AG08396 (cell line): ENCODE results near the gene MAP3K20.
A peak's percentile ranks its signal among the peaks of the same experiment; 100 is the strongest.
"Not testable (repeated sequence)": the region's sequence is repeated elsewhere in the genome, so short reads cannot be mapped to it uniquely, and the experiment has no call there.

Experiments
- DNase-seq: peaks from one replicate; pipeline ENCODE4 v3.0.0; 2012; ENCODE audit warnings: low spot score, mixed read lengths

MAP3K20 gene

DNA sequence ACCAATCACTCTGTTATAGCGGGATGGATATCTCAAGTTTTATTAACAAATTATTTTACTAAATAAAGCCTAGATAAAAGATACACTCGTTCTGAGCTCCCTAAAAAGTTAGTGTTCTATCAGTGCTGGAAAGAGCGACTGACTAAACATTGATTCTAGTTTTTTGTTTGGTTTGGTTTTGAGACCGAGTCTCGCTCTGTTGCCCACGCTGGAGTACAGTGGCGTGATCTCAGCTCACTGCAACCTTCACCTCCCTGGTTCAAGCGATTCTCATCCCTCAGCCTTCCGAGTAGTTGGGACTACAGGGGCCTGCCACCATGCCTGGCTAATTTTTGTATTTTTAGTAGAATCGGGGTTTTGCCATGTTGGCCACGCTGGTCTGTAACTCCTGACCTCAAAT, 205.2 kb downstream of the MAP3K20 start:
- DNase-seq = no peak

DNA sequence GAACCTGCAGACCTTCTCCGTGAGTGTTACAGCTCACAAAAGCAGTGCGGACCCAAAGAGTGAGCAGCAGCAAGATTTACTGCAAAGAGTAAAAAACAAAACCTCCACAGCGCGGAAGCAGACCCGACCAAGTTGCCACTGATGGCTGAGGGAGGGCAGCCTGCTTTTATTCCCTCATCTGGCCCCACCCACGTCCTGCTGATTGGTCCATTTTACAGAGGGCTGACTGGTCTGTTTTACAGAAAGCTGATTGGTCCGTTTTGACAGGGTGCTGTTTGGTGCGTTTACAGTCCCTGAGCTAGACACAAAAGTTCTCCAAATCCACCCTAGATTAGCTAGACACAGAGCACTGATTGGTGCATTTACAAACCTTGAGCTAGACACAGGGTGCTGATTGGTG, 206.3 kb downstream of the MAP3K20 start:
- DNase-seq = not testable (repeated sequence)

DNA sequence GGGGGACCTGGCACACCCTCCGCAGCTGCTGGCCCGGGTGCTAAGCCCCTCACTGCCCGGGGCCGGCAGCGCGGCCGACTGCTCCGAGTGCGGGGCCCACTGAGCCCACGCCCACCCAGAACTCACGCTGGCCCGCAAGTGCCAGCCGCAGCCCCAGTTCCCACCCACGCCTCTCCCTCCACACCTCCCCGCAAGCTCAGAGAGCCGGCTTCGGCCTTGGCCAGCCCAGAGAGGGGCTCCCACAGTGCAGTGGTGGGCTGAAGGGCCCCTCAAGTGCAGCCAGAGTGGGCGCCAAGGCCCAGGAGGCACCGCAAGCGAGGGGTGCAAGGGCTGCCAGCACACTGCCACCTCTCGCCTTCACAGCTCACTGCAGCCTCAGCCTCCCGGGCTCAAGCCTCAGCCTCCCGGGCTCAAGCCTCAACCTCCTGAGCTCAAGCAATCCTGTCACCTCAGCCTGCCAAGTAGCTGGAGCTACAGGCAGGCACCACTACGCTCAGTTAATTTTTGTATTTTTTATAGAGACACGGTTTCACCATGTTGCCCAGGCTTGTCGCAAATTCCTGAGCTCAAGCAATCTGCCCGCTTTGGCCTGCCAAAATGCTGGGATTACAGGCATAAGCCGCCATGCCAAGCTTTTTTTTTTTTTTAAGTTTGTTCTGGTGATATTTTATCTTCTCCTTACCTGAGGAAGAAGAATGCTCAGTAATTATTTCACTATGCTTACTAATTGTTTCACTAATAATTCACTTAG, 207.3 kb downstream of the MAP3K20 start:
- no peak for DNase-seq

DNA sequence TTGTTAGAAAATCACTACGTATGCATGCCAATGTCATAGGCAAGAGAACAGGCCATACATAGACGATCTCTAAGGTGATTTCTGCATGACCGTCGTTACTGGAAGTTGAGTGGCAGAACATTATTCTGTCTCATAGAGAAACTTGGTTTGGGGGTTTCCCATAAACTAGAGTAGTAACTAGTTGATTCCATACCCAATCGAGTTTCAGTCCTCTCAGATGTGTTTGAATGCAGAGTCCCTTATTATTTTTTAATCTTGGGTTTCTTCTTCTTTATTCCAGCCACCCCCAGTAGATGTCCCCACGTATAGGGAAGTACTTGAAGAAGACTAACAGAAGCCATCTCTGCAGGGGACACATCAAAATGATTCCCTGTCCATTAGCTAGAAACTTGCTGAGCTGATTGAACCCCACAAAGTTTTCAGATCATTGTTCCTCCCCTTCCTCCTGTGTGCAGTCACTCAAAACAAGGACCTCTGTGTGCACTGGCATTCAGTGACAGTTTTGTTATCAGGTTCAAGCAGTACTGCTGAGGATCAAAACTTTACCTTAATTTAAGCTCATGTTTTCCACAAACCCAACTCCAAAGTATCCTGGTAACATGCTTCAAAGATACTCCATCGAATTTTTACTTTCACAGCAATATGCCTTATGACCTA, 210.6 kb downstream of the MAP3K20 start:
- DNase-seq = no peak

DNA sequence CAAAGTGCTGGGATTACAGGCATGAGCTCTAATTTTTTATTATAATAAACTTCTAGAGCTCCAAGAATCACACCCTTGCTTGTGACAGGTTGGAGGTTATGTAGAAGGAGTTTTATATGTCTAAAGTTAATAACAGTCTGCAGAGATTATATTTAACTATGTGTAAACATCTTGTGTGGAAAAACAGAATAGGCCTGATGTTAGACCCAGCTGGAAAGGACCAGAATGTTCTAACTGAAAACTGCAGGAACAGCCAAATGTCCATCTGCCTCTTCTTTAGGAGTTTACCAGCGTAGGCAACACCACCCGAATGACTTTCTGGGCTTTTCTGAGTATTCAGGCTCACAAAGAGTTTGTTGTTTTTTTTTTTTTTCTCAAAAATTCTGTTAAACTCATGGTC, 211.9 kb downstream of the MAP3K20 start:
- no peak for DNase-seq

DNA sequence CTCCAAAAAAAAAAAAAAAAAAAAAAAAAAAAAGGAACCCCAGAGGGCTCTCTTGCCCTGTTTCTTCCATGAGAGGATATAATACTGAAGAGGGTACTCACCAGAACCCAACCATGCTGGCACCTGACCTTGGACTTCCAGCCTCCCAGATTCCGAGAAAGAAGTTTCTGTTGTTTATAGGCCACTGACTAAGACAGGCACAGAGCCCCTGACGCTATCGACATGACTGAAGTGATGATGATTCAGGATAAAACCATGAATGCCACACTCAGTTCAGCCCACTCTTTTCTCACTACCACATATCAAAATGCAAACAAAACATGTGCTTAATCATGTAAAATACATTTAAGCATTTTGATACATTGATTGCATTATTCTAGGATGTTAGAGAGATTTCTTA, 212.9 kb downstream of the MAP3K20 start:
- peak; percentile 55 for DNase-seq

DNA sequence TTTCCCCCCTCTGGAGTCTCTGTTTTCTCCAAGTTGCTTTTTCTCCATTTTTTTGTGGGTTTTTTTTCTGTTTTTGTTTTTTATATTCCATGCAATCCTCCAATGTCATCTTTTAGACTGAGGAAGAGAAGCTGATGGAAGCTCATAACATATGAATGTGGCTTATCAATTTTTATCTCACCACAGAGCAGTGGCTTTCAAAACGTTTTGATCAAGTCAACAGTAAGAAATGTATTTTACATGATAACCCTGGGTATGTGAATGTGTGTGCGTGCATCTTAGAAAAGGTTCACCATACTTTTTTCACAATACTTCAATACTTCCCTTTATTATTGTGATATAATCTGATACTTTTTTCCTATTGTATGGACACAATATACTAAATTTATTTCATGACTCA, 214.4 kb downstream of the MAP3K20 start:
- DNase-seq = no peak

DNA sequence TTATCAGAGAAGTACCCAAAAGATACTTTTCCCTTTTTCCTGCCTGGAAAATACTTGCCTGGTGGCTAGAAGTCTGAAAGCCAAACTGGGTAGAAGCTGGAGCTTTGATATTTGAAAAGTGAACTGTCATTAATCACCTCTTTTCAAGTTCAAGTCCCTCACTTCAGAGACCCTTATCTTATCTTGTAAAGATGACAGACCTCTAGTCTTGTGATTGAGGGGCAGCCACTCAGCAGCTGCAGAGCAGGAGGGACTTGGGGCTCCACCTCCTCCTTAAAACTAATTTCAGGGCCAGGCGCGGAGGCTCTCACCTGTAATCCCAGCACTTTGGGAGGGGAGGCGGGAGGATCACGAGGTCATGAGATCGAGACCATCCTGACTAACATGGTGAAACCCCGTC, 214.9 kb downstream of the MAP3K20 start:
- DNase-seq = no peak

DNA sequence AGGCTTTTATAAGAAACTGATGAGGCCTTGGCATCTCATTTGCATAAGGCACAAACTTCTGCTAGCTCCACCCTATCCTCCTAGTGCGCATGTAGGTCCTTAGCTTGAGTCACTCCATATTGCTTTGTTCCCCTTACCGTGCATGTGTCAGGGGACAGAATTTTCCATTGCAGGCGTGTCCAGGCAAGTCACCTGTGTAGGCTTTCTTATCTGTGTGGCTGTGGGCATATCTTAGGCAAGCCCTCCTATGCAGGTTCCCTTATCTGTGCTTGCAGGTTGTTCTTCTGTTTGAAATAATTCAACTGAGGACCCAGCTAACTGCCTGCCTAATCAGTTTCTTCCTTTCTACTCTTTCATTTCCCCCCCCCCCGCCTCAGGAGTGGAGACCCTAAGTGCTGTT, 215.8 kb downstream of the MAP3K20 start:
- DNase-seq = no peak

DNA sequence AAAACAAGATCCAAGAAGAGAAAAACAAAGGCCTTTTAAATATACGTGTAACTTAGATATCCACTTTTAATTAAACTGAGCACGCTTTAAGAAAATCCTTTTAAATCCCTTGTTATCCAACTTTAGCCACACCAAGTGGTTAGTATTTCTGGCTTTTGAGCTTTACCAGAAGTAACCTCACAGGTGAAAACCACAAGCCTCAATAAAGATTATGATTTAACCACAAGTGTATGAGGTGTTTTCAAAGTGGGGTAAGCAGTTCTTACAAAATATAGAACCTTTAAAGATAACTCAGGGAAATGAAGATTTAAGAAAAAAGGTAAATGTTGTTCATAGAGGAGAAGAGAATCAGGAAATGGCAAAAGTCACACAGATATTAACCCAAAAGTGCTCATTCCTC, 220.6 kb downstream of the MAP3K20 start:
- no peak for DNase-seq

DNA sequence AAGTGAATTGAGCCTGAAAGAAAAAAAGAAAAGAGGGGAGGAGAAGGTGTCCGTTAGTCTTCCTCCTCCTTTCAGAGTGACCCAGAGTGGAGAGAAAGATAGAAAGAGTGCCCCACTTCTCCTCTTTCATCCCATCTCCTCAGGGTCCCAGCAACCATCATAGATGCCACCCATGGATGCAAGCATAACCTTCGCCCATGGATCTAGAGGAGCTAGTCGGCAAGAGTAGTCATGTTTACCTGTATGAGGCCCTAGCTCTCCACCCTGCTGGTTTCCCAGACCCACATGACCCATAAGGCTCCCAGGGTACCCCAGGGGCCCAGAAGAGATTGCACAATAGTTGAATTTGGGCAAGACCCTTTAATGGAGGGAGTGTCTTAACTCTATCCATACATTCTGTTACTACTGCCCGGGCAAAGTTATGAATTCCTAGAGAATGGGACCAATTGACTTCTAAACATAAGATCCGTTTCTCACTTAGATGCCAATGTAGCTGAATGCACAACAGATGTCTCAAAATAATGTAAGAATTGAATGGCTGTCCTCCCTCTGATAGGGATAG, 223.0 kb downstream of the MAP3K20 start:
- DNase-seq = no peak

DNA sequence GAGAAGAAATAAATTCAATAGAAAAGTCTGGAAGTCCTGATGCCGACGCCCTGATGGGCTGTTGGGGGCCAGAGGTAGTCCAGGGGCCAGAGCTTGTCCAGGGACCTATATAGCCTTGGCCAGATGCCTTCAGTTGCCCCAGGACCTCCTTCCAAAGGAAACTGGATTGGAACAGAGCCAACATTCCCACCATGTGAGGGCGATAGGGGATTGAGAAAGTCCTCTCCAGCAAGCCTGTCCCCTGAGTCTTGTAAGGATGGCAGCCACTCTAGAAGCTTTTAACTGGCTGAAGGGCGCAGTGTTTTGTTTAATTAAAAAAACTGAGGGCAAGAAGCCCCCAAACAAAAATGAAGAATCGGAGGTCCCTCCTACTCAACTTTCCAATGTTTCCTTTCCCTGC, 224.1 kb downstream of the MAP3K20 start:
- no peak for DNase-seq

DNA sequence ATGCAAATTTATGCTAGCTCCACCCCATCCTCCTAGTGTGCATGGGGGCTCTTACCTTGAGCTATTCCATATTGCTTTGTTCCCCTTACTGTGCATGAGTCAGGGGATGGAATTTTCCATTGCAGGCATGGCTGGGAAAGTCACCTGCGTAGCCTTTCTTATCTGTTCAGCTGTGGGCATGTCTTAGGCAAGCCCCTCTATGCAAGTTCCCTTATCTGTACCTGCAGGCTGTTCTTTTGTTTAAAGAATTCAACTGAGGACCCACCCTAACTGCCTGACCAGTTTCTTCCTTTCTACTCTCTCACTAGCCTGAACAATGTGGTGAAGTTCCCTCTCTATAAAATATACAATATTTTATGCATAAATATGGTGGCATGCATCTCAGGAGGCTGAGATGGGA, 224.8 kb downstream of the MAP3K20 start:
- DNase-seq = no peak

DNA sequence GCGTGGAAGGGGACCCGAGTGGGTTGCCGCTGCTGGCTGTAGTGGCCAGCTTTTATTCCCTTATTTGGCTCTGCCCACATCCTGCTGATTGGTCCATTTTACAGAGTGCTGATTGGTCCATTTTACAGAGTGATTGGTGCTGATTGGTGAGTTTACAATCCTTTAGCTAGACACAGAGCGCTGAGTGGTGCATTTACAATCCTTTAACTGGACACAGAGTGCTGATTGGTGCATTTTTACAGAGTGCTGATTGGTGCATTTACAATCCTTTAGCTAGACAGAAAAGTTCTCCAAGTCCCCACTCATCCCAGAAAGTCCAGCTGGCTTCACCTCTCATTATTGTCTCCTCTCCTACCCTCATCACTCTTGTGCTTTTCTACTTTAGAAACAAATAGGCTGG, 225.9 kb downstream of the MAP3K20 start:
- DNase-seq = not testable (repeated sequence)

DNA sequence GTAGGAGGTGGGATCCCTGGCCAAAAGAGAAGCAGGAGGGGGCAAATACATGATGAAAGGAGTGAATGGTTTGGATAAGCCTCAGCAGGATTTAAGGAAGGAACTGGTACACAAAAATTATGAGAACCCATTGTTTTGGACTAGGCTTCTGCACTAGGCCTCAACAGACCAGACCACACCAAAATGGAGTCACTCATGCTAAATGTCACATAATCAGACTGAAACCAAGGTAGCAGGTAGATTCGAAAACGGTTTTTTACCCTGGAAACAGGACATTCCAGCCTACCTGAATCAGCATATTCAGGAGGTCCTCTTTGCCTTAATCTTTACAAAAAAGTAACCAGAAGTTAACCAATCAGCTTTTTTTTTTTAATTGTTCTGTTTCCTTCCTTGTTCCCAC, 229.7 kb downstream of the MAP3K20 start:
- DNase-seq = no peak

DNA sequence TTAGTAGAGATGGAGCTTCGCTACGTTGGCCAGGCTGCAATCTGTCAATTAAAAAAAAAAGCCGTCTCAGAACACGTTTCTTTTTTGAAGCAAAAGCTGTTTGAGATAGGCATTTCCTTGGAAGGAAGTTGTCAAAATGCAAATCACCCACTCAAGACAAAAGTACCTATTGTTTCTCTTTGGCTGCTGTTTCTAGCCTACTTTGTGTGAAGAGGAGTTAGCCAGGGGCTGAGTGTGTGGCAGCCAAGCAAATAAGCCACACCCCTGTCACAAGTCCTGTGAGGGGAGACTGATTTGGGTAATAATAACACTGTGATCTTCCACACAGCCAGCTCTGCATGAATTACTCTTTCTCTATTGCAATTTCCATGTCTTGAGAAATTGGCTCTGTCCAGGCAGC, 231.6 kb downstream of the MAP3K20 start:
- DNase-seq = no peak

DNA sequence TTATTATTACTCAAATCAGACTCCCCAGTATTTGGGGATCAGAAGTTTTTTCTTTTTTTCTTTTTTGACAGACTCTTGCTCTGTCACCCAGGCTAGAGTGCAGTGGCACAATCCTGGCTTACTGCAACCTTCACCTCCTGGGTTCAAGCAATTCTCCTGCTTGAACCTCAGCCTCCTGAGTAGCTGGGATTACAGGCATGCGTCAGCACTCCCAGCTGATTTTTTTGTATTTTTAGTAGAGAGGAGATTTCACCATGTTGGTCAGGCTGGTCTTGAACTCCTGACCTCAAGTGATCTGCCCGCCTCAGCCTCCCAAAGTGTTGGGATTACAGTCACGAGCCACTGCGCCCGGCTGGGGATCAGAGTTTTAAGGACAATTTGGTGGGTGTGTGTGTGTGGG, 233.7 kb downstream of the MAP3K20 start:
- not testable (repeated sequence) for DNase-seq

DNA sequence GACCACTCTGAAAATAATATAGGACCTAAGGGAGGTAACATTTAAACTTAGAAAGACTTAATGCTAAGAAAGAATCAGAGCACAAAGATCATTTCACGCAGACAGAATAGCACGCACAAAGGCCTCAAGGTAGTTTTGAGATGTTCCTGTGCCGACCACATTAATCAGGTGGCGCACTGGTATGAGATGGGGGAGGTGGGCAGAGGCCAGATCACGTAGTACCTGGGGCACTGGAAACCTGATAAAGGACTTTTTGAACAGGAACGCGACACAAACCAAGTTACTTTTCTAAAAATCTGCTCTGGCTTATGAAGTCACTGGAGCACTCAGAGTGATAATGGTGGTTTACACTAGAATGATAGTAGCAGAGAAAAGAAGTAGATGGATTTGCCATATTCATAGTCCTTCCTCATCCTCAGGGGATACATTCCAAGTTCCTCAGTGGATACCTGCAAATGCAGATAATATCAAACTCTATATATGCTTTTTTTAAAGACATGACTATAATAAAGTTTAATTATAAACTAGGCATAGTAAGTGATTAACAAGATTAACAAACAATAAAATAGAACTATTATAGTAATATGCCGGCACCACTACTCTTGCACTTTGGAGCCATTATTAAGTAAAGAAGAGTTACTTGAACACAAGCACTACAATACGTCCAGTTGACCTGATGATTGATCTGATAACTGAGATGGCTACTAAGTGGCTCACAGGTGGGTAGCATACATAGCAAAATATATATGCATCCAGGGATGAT, 236.4 kb downstream of the MAP3K20 start:
- DNase-seq = no peak
